GM12875 (cell line): ENCODE data around the gene SLC29A2.
"Not testable (repeated sequence)": the region's sequence is repeated elsewhere in the genome, so short reads cannot be mapped to it uniquely, and the experiment has no call there.

Experiments
- H3K4me3 ChIP-seq: one replicate; pipeline ENCODE4 v1.5.1; 2011; ENCODE audit warnings: low read depth, low read length, control low read depth
- TF ChIP-seq, protein P1 (sequence below): IDR thresholded peaks from 2 replicates; pipeline ENCODE4 v1.5.1; 2011; ENCODE audit warnings: low read depth, mild to moderate bottlenecking, control low read depth, inconsistent platforms, low read length, moderate library complexity, borderline replicate concordance; ENCODE audit not compliant: insufficient read depth

Gene SLC29A2

DNA sequence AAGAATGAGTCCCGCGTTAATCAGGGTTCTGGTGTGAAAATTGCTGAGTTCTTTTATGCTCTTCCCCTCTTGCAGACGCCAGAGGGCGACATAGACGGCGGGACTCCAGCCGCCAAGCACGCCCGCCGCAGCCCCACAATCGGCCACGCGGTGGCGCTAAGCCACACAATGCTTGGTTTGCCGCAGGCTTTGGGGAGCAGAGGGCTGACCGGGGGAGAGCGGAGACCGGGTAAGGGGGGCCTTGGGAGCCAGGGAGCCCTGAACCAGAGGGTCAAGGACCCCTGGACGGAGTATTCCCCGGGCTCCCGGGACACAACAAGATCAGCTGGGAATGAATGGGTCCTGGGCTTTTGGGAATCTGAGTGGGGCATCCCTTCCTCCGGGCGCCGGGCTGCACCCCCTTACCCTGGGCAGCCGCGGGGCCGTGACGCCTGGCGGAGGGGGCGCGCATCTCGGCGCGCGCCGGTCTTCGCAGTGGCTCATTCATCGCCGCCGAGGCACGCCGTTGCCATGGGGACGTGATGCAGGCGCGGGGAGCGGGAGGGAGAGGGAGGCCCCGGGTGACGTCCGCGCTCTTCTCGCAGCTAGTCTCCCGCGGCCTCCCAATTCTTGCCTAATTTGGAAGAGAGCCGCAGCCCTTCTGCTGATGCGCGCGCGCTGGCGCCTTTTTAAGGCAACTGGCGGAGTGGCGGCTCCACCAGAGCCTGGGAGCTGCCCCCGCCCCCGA is 37.1 kb upstream of the SLC29A2 start:
- TF ChIP-seq, protein P1, sequence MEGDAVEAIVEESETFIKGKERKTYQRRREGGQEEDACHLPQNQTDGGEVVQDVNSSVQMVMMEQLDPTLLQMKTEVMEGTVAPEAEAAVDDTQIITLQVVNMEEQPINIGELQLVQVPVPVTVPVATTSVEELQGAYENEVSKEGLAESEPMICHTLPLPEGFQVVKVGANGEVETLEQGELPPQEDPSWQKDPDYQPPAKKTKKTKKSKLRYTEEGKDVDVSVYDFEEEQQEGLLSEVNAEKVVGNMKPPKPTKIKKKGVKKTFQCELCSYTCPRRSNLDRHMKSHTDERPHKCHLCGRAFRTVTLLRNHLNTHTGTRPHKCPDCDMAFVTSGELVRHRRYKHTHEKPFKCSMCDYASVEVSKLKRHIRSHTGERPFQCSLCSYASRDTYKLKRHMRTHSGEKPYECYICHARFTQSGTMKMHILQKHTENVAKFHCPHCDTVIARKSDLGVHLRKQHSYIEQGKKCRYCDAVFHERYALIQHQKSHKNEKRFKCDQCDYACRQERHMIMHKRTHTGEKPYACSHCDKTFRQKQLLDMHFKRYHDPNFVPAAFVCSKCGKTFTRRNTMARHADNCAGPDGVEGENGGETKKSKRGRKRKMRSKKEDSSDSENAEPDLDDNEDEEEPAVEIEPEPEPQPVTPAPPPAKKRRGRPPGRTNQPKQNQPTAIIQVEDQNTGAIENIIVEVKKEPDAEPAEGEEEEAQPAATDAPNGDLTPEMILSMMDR = peak; percentile 99
- peak overlapping the region; percentile 21 for H3K4me3 ChIP-seq

DNA sequence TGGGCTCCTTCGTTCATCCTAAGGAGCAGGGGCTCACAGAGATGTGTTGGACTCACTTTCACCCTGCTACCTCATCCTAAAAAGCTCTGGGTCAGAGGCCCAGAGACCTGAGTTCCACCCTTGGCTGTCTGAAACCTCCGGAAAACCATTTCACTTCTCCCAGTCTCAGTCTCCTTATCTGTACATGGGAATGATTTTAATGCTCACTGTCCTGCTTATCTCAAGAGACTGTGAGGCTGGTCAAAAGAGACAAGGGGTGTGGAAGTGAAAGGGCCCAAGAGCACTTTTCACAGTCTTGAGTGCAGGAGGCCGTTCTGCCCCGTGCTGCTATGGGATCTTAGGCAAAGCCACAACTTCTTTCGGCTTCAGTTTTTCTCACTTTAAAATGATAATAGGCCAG is 36.1 kb upstream of the SLC29A2 start:
- TF ChIP-seq, protein P1 = no peak
- H3K4me3 ChIP-seq = no peak overlapping the region

DNA sequence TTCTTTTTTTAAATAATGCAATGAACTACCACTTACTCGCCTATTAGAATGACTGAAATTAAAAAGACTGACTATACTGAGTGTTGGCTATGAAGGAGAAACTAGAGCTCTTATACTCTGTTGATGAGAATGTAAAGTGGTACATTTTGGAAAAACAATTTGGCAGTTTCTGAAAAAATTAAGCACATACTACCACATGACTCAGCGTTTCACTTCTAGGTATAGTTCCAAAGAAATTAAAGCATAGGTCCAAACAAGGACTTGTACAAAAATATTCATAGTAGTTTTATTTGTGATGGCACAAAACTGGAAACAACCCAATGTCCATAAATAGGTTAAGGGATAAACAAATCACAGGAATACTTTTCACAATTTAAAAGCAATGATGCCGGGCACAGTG is 22.4 kb upstream of the SLC29A2 start:
- no peak overlapping the region for H3K4me3 ChIP-seq
- TF ChIP-seq, protein P1 = no peak

DNA sequence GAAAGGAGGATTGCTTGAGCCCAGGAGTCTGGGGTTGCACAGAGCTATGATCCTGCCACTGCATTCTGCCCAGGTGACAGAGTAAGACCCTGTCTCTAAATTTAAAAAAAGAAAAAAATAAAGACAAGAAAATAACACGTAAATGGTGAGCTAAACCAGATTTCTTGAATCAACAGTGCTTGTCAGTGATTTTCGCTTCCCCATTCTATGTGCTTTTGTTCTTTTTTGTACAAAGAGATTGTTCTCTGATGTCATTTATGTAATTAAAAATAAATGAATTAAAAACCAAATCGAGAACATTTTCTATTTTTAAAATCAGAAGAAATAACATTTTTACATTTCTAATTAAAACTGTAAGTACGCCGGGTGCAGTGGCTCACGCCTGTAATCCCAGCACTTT is 19.8 kb upstream of the SLC29A2 start:
- no peak overlapping the region for H3K4me3 ChIP-seq
- TF ChIP-seq, protein P1 = no peak

DNA sequence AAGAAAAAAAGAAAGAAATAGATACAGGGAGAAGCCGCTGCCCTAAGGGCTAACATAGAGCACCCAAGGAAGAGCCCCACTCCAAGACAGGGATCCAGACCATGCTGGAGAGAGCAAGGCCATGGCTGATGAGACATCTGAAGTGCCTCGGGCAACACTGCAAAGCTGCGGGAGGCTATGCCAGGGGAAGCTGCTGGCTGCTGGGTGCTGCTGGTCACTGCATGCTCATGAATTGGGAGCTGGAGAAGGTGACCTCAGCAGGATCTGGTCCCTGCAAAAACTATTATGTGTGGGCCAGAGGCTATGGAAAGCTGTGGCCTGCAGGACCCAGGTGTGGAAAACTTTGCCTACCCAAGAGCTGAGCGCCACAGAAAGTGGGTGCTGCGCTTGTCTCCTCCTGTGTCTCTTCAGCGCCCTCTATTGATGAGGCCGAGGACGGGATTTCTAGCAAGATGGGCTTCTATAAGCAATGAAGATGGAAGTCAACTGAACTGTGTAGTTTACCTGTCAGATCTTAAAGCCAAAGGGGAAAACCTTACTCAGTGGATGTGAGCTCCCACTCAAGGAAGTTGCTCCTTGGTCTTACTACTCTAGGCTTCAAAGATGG is 17.3 kb upstream of the SLC29A2 start:
- no peak overlapping the region for H3K4me3 ChIP-seq
- TF ChIP-seq, protein P1 = peak; percentile 82

DNA sequence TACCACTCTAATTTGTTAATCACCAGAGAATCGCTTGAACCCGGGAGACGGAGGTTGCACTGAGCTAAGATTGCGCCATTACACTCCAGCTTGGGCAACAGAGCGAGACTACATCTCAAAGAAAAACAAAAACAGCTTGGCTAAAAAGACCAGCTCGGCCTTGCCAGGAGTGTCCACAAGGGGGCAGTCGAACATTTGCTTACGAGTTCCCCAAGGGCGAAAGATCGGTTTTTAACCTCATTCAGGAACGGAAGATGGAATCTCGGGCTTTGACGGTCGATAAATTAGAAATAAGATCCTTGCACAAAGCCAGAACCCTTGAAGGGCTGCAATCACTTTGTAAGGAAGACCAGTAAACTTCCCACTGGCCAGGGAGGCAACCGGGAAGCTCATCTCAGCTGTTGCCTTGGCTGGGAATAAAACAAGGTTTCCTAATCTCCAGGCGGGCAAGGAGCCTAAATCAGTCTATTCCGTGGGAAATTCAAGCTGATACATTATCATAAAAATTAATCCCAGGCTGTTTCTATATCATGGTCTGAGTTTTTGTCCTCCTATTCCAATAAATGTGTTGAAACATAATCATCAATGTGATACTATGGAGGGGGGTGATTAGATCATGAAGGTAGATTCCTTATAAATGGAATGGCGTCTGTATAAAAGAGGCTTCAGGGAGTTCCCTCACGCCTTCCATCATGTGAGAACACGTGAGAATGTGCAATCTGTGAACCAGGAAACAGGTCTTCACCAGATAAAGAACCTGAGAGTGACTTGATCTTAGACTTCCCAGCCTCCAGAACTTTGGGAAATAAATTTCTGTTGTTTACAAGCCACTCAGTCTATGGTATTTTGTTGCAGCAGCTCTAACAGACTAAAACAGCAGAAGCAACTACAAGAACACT is 14.9 kb upstream of the SLC29A2 start:
- TF ChIP-seq, protein P1 = peak; percentile 90
- no peak overlapping the region for H3K4me3 ChIP-seq

DNA sequence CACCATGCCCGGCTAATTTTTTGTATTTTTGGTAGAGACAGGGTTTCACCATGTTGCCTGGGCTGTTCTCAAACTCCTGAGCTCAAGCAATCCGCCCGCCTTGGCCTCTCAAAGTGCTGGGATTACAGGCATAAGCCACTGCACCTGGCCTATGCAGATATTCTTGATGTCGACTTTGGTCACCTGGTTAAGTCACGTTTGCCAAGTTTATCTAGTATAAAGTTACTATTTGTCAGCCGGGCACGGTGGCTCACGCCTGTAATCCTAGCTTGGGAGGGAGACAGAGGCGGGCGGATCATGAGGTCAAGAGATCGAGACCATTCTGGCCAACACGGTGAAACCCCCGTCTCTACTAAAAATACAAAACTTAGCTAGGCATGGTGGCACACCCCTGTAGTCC is 12.8 kb upstream of the SLC29A2 start:
- not testable (repeated sequence) for H3K4me3 ChIP-seq

DNA sequence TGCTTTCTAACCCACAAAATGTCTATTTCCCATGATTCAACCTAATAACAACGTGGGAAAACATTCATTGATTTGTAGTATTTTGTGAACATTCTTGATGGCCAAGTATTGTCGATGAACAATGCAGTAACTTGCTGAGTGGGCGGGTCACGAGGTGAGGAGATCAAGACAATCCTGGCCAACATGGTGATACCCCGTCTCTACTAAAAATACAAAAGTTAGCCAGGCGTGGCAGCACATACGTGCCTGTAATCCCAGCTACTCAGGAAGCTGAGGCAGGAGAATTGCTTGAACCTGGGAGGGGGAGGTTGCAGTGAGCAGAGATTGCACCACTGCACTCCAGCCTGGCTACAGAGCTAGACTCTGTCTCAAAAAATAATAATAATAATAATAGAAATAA is 8.7 kb upstream of the SLC29A2 start:
- H3K4me3 ChIP-seq = not testable (repeated sequence)

DNA sequence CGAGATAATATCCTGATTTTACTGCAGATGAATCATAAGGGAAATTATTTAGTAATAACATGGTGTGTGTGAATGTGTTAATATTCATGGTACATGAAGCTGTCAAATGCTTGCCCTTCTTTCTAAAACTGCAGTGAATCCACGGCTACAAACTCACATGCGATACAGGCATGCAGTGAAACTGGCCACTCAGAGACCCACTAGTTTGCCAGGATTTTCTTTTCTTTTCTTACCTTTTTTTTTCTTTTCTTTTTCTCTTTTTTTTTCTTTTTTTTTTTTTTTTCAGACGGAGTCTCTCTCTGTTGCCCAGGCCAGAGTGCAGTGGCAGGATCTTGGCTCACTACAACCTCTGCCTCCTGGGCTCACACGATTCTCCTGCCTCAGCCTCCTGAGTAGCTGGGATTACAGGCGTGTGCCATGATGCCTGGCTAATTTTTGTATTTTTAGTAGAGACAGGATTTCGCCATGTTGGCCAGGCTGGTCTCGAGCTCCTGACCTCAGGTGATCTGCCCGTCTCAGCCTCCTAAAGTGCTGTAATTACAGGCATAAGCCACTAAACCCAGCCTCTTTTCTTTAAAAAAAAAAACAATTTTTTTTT is 2.2 kb upstream of the SLC29A2 start:
- H3K4me3 ChIP-seq = not testable (repeated sequence)
